ENCODE data around the gene PAPLN. TPM values are rescaled to one million over a fixed set of nuclear protein-coding genes. Genes with fewer than 3 reads are reported as not detected.
A peak's percentile ranks its signal among the peaks of the same experiment; 100 is the strongest.

The PAPLN gene
- total and polyA plus RNA-seq, 2 experiments from 2014 or later: 2.8 to 13.2 TPM

DNA sequence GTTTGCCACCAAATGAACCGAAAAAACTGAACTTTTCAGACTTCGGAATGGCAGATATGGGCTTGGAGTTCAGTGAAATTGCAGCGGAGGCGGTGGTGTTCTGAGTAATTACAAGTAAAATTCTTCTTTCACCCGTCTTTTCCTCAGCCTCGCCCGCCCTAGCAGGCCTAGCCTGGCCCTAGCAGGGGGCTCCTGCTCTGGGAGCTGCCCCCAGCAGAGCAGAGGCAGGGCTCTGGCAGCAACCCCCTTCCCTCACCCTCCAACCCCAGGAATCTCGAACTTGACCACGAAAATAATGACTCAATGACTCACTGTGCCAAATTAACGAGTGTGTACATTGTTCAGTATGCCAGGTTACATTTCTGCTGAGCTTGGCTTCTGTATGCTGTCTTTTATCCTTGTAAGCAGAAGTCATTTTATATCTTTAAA lies 1.1 kb downstream of the PAPLN start:
- H3K4me3 Mint-ChIP-seq: peak overlapping the region; percentile 76
- H3K9me3 Mint-ChIP-seq: no peaks in the 10 kb centered on the region; the same call in 2 of the 3 replicates
- Histone ChIP-seq H2AFZ (peak overlapping the region; percentile 91), H3K27me3 (ENCODE audit: insufficient read depth) (peaks cover 54% of the 10 kb centered on the region), H3K4me1 (ENCODE audit: insufficient read depth) (peaks cover 54% of the 10 kb centered on the region), H3K4me3 (peak overlapping the region; percentile 69), H3K4me2 (peak overlapping the region; percentile 96), H3K27ac (ENCODE audit: low read depth) (no peak overlapping the region), H4K20me1 (replicated peaks; ENCODE audit: insufficient read depth) (0 out of 2 replicates have a peak, but pooled peaks cover 3% of the 10 kb centered on the region), H3F3A (replicated peaks; ENCODE audit: low read depth) (peaks cover 30% of the 10 kb centered on the region), H3K36me3 (ENCODE audit: insufficient read depth) (no peaks in the 10 kb centered on the region), H3K9me2 (ENCODE audit: insufficient read depth) (no peaks in the 10 kb centered on the region), H3K79me2 (replicated peaks; ENCODE audit: insufficient read depth) (no peaks in the 10 kb centered on the region)
- DNase-seq (ENCODE audit: low spot score) (no peak), ATAC-seq (no peak)
- peaks cover 38% of the 10 kb centered on the region for H3K27me3 Mint-ChIP-seq (ENCODE audit: insufficient read depth, low read depth, poor library complexity)
- peaks cover 2% of the 10 kb centered on the region; the same call in 1 of the 3 replicates for H3K36me3 Mint-ChIP-seq (ENCODE audit: low read depth)
- no peak overlapping the region for H3K27ac Mint-ChIP-seq
- no peak for TF ChIP-seq JUNB (IDR thresholded peaks at IDR 0.05; ENCODE audit: unreplicated experiment)
- TF ChIP-seq, protein P1, sequence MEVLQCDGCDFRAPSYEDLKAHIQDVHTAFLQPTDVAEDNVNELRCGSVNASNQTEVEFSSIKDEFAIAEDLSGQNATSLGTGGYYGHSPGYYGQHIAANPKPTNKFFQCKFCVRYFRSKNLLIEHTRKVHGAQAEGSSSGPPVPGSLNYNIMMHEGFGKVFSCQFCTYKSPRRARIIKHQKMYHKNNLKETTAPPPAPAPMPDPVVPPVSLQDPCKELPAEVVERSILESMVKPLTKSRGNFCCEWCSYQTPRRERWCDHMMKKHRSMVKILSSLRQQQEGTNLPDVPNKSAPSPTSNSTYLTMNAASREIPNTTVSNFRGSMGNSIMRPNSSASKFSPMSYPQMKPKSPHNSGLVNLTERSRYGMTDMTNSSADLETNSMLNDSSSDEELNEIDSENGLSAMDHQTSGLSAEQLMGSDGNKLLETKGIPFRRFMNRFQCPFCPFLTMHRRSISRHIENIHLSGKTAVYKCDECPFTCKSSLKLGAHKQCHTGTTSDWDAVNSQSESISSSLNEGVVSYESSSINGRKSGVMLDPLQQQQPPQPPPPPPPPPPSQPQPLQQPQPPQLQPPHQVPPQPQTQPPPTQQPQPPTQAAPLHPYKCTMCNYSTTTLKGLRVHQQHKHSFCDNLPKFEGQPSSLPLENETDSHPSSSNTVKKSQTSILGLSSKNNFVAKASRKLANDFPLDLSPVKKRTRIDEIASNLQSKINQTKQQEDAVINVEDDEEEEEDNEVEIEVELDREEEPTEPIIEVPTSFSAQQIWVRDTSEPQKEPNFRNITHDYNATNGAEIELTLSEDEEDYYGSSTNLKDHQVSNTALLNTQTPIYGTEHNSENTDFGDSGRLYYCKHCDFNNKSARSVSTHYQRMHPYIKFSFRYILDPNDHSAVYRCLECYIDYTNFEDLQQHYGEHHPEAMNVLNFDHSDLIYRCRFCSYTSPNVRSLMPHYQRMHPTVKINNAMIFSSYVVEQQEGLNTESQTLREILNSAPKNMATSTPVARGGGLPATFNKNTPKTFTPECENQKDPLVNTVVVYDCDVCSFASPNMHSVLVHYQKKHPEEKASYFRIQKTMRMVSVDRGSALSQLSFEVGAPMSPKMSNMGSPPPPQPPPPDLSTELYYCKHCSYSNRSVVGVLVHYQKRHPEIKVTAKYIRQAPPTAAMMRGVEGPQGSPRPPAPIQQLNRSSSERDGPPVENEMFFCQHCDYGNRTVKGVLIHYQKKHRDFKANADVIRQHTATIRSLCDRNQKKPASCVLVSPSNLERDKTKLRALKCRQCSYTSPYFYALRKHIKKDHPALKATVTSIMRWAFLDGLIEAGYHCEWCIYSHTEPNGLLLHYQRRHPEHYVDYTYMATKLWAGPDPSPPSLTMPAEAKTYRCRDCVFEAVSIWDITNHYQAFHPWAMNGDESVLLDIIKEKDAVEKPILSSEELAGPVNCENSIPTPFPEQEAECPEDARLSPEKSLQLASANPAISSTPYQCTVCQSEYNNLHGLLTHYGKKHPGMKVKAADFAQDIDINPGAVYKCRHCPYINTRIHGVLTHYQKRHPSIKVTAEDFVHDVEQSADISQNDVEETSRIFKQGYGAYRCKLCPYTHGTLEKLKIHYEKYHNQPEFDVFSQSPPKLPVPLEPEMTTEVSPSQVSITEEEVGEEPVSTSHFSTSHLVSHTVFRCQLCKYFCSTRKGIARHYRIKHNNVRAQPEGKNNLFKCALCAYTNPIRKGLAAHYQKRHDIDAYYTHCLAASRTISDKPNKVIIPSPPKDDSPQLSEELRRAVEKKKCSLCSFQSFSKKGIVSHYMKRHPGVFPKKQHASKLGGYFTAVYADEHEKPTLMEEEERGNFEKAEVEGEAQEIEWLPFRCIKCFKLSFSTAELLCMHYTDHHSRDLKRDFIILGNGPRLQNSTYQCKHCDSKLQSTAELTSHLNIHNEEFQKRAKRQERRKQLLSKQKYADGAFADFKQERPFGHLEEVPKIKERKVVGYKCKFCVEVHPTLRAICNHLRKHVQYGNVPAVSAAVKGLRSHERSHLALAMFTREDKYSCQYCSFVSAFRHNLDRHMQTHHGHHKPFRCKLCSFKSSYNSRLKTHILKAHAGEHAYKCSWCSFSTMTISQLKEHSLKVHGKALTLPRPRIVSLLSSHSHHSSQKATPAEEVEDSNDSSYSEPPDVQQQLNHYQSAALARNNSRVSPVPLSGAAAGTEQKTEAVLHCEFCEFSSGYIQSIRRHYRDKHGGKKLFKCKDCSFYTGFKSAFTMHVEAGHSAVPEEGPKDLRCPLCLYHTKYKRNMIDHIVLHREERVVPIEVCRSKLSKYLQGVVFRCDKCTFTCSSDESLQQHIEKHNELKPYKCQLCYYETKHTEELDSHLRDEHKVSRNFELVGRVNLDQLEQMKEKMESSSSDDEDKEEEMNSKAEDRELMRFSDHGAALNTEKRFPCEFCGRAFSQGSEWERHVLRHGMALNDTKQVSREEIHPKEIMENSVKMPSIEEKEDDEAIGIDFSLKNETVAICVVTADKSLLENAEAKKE (CRISPR knock-in tag; IDR thresholded peaks at IDR 0.05): no peak
- no peak for TF ChIP-seq EZH2phosphoT487 (IDR thresholded peaks at IDR 0.05; ENCODE audit: unreplicated experiment)
- peak; percentile 64 for TF ChIP-seq EZH2 (IDR thresholded peaks at IDR 0.05; ENCODE audit: low read depth, unreplicated experiment)
- peaks cover 58% of the 10 kb centered on the region for H3K4me1 Mint-ChIP-seq

DNA sequence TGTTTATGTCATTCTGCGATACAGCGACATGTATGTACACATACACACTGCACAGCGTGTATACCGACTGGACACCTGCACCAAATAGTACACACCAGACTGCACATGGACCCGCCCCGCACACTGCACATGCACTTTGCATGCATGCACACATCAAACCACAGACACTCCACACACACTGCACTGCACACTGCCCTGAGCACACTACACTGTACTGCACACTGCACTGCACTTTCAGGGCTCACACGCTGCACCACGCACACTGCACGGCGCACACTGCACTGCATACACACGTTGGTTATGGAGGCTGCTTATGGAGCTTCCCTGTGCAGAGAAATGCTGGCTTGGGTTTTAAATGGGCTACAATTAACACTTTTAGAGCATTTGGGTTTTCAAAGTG lies 1.6 kb downstream of the PAPLN start:
- H3K4me3 Mint-ChIP-seq: peak overlapping the region; percentile 76
- DNase-seq (ENCODE audit: low spot score) (no peak), ATAC-seq (no peak)
- Histone ChIP-seq H3F3A (replicated peaks; ENCODE audit: low read depth) (peaks cover 30% of the 10 kb centered on the region), H3K27ac (ENCODE audit: low read depth) (no peak overlapping the region), H4K20me1 (replicated peaks; ENCODE audit: insufficient read depth) (0 out of 2 replicates have a peak, but pooled peaks cover 3% of the 10 kb centered on the region), H3K79me2 (replicated peaks; ENCODE audit: insufficient read depth) (0 out of 2 replicates have a peak, but pooled peaks cover 3% of the 10 kb centered on the region), H3K4me2 (peak overlapping the region; percentile 96), H3K27me3 (ENCODE audit: insufficient read depth) (peaks cover 50% of the 10 kb centered on the region), H3K4me1 (ENCODE audit: insufficient read depth) (peaks cover 49% of the 10 kb centered on the region), H3K4me3 (peak overlapping the region; percentile 69; the same call in 1 of the 2 replicates), H2AFZ (no peak overlapping the region), H3K36me3 (ENCODE audit: insufficient read depth) (no peaks in the 10 kb centered on the region), H3K9me2 (ENCODE audit: insufficient read depth) (no peaks in the 10 kb centered on the region)
- peaks cover 2% of the 10 kb centered on the region; the same call in 1 of the 3 replicates for H3K36me3 Mint-ChIP-seq (ENCODE audit: low read depth)
- H3K4me1 Mint-ChIP-seq: peaks cover 53% of the 10 kb centered on the region
- peaks cover 34% of the 10 kb centered on the region for H3K27me3 Mint-ChIP-seq (ENCODE audit: insufficient read depth, low read depth, poor library complexity)
- H3K9me3 Mint-ChIP-seq: no peaks in the 10 kb centered on the region; the same call in 2 of the 3 replicates
- no peak overlapping the region for H3K27ac Mint-ChIP-seq
- TF ChIP-seq, protein P2, sequence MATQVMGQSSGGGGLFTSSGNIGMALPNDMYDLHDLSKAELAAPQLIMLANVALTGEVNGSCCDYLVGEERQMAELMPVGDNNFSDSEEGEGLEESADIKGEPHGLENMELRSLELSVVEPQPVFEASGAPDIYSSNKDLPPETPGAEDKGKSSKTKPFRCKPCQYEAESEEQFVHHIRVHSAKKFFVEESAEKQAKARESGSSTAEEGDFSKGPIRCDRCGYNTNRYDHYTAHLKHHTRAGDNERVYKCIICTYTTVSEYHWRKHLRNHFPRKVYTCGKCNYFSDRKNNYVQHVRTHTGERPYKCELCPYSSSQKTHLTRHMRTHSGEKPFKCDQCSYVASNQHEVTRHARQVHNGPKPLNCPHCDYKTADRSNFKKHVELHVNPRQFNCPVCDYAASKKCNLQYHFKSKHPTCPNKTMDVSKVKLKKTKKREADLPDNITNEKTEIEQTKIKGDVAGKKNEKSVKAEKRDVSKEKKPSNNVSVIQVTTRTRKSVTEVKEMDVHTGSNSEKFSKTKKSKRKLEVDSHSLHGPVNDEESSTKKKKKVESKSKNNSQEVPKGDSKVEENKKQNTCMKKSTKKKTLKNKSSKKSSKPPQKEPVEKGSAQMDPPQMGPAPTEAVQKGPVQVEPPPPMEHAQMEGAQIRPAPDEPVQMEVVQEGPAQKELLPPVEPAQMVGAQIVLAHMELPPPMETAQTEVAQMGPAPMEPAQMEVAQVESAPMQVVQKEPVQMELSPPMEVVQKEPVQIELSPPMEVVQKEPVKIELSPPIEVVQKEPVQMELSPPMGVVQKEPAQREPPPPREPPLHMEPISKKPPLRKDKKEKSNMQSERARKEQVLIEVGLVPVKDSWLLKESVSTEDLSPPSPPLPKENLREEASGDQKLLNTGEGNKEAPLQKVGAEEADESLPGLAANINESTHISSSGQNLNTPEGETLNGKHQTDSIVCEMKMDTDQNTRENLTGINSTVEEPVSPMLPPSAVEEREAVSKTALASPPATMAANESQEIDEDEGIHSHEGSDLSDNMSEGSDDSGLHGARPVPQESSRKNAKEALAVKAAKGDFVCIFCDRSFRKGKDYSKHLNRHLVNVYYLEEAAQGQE (IDR thresholded peaks at IDR 0.05; ENCODE audit: unreplicated experiment): no peak
- no peak for TF ChIP-seq EZH2phosphoT487 (IDR thresholded peaks at IDR 0.05; ENCODE audit: unreplicated experiment)

All from GM23338 (cell line).